Loucy (cell line): ENCODE results near the gene HK1.

Experiments used
- H2AFZ ChIP-seq: fragments of 200-600 bp; sonication (generic); 2 replicates; pipeline ENCODE4 v1.6.0; 2016; ENCODE audit warnings: antibody characterized with exemption, mild to moderate bottlenecking, low read length, moderate library complexity
- H3F3A ChIP-seq: fragments of 200-600 bp; 2 replicates; pipeline ENCODE4 v1.6.0; 2016; ENCODE audit warnings: antibody characterized with exemption, low read depth, mild to moderate bottlenecking
- H3K27me3 ChIP-seq: fragments of 200-600 bp; sonication (generic); 2 replicates; pipeline ENCODE4 v1.6.1; 2014; ENCODE audit warnings: low read length, mild to moderate bottlenecking; ENCODE audit not compliant: insufficient read depth, poor library complexity, severe bottlenecking
- H3K36me3 ChIP-seq: fragments of 200-600 bp; sonication (generic); 2 replicates; pipeline ENCODE4 v1.6.1; 2016; ENCODE audit warnings: low read length; ENCODE audit not compliant: insufficient read depth
- H3K4me1 ChIP-seq: fragments of 200-600 bp; sonication (generic); 2 replicates; pipeline ENCODE4 v1.5.1; 2014; ENCODE audit warnings: low read length, mild to moderate bottlenecking; ENCODE audit not compliant: insufficient read depth, poor library complexity, severe bottlenecking
- H3K4me2 ChIP-seq: fragments of 200-600 bp; sonication (generic); 2 replicates; pipeline ENCODE4 v1.6.0; 2014; ENCODE audit warnings: antibody characterized with exemption, low read length, low read depth, mild to moderate bottlenecking; ENCODE audit not compliant: poor library complexity, severe bottlenecking
- H3K4me3 ChIP-seq: fragments of 200-600 bp; sonication (generic); 2 replicates; pipeline ENCODE4 v1.5.1; 2014; ENCODE audit warnings: low read length, mild to moderate bottlenecking, mixed read lengths; ENCODE audit not compliant: poor library complexity, severe bottlenecking
- H3K79me2 ChIP-seq: fragments of 200-600 bp; sonication (generic); 2 replicates; pipeline ENCODE4 v1.6.1; 2014; ENCODE audit warnings: low read length; ENCODE audit not compliant: insufficient read depth
- H3K9ac ChIP-seq: fragments of 200-600 bp; sonication (generic); 2 replicates; pipeline ENCODE4 v1.6.0; 2014; ENCODE audit warnings: mild to moderate bottlenecking, low read depth, low read length, moderate library complexity; ENCODE audit not compliant: poor library complexity, severe bottlenecking
- H3K9me2 ChIP-seq: fragments of 200-600 bp; sonication (generic); replicated peaks from 2 replicates; pipeline ENCODE4 v1.6.1; 2016; ENCODE audit warnings: low read depth, low read length, mixed read lengths
- H3K9me3 ChIP-seq: fragments of 200-600 bp; sonication (generic); 2 replicates; pipeline ENCODE4 v1.6.1; 2014; ENCODE audit warnings: mild to moderate bottlenecking, antibody characterized with exemption, low read length, low read depth; ENCODE audit not compliant: insufficient read depth
- H4K20me1 ChIP-seq: fragments of 200-600 bp; sonication (generic); 2 replicates; pipeline ENCODE4 v1.6.0; 2014; ENCODE audit warnings: antibody characterized with exemption, low read length, mild to moderate bottlenecking; ENCODE audit not compliant: insufficient read depth, poor library complexity, severe bottlenecking
- EZH2phosphoT487 ChIP-seq: fragments of 200-600 bp; IDR thresholded peaks from 2 replicates; pipeline ENCODE4 v1.6.1; 2018; ENCODE audit warnings: antibody characterized with exemption, mild to moderate bottlenecking, moderate library complexity, borderline replicate concordance
- TF ChIP-seq, protein P1 (sequence below): fragments of 200-600 bp; sonication (generic); conservative IDR thresholded peaks from 2 replicates; pipeline ENCODE4 v1.5.1; 2014; ENCODE audit warnings: mild to moderate bottlenecking, antibody characterized with exemption, low read length

Gene HK1

DNA sequence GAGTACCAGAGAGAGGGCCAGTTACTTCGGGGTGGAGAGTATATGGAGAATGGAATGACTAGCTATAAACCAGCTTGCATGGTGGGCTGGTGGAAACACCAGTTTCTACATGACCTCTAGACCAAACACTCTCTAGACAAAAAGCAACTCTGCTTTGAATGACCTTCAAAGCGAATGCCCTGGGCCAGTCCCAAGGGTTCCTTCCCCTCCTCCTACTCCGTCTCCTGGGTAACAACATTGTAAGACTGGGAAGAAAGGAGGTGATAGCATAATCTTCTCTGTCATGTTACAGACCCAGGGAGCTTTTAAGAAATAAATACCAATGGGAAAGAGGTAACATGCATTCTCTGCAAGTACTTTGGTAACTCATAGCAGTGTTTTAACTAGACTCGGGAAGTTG, 7.4 kb downstream of the HK1 start:
- Histone ChIP-seq H3K9me2 (no peaks in the 10 kb centered on the region), H3F3A (no peaks in the 10 kb centered on the region), H2AFZ (no peak overlapping the region), H3K4me3 (no peak overlapping the region), H3K79me2 (no peaks in the 10 kb centered on the region), H3K9ac (no peak overlapping the region), H3K4me2 (no peak overlapping the region), H3K36me3 (no peaks in the 10 kb centered on the region), H3K27me3 (no peaks in the 10 kb centered on the region), H4K20me1 (no peaks in the 10 kb centered on the region), H3K4me1 (no peaks in the 10 kb centered on the region), H3K9me3 (no peaks in the 10 kb centered on the region)
- no peak for TF ChIP-seq EZH2phosphoT487
- TF ChIP-seq, protein P1, sequence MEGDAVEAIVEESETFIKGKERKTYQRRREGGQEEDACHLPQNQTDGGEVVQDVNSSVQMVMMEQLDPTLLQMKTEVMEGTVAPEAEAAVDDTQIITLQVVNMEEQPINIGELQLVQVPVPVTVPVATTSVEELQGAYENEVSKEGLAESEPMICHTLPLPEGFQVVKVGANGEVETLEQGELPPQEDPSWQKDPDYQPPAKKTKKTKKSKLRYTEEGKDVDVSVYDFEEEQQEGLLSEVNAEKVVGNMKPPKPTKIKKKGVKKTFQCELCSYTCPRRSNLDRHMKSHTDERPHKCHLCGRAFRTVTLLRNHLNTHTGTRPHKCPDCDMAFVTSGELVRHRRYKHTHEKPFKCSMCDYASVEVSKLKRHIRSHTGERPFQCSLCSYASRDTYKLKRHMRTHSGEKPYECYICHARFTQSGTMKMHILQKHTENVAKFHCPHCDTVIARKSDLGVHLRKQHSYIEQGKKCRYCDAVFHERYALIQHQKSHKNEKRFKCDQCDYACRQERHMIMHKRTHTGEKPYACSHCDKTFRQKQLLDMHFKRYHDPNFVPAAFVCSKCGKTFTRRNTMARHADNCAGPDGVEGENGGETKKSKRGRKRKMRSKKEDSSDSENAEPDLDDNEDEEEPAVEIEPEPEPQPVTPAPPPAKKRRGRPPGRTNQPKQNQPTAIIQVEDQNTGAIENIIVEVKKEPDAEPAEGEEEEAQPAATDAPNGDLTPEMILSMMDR, result no peak

DNA sequence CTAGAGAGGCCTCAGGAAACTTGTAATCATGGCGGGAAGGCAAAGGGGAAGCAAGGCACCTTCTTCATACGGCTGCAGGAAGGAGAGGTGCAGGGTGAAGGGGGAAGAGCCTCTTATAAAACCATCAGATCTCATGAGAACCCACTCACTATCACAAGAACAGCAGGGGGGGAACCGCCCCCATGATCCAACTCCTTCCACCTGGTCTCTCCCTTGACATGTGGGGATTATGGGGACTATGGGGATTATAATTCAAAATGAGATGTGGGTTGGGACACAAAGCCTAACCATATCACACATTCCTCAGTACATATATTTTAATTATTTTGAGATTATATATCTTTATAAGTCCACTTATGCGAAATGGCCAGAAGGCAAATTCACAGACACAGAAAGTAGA, 8.9 kb downstream of the HK1 start:
- Histone ChIP-seq H3K4me2 (no peak overlapping the region), H3K9ac (no peak overlapping the region), H3F3A (no peaks in the 10 kb centered on the region), H3K79me2 (no peaks in the 10 kb centered on the region), H3K4me3 (no peak overlapping the region), H3K36me3 (no peaks in the 10 kb centered on the region), H3K9me3 (no peaks in the 10 kb centered on the region), H4K20me1 (no peaks in the 10 kb centered on the region), H3K4me1 (no peaks in the 10 kb centered on the region), H3K9me2 (no peaks in the 10 kb centered on the region), H3K27me3 (no peaks in the 10 kb centered on the region), H2AFZ (no peak overlapping the region)
- TF ChIP-seq EZH2phosphoT487, result no peak
- TF ChIP-seq, protein P1, result no peak

DNA sequence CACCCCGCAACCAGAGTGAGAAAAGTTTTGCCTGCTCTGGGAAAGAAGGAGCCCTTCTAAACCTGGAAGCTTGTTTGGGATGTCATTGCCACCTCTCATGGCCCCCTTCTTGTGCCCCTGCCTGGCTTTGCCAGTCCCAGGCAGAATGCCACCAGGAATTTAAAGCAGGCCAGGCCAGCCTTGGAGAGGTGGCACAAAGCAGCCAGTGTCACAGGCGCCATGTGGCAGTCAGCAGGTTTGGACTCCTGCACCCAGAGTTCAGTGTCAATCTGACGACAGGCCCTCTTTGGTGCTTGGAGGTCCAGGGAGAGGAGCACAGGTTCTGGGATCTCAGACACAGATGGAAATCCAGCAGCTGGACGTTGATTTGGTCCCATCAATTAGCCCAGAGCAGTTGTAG, 12.7 kb downstream of the HK1 start:
- Histone ChIP-seq H3K4me3 (no peak overlapping the region), H3K36me3 (no peaks in the 10 kb centered on the region), H3K9me2 (no peaks in the 10 kb centered on the region), H3K79me2 (no peaks in the 10 kb centered on the region), H3K27me3 (no peaks in the 10 kb centered on the region), H3F3A (no peaks in the 10 kb centered on the region), H2AFZ (no peak overlapping the region), H4K20me1 (no peaks in the 10 kb centered on the region), H3K4me2 (no peak overlapping the region), H3K9me3 (no peaks in the 10 kb centered on the region), H3K4me1 (no peaks in the 10 kb centered on the region), H3K9ac (no peak overlapping the region)
- TF ChIP-seq, protein P1, result no peak
- TF ChIP-seq EZH2phosphoT487, result no peak
